Spinal cord (tissue), 10 donors: ENCODE results near the gene MAN1C1. TPM values are rescaled to one million over a fixed set of nuclear protein-coding genes. Genes with fewer than 3 reads are reported as not detected.
A peak's percentile ranks its signal among the peaks of the same experiment; 100 is the strongest.

ENCODE experiments used
- DNase-seq, 6 donors: peaks; one replicate each; pipeline versions ENCODE4 v3.0.0 to v3.0.0-alpha.2; 2013 to 2015; ENCODE audit warnings: low spot score in 6 of 6, low read depth in 4 of 6
- H3K27ac ChIP-seq: one replicate; pipeline ENCODE4 v1.5.1; 2013; ENCODE audit warnings: low read depth, low read length, control low read depth
- H3K27me3 ChIP-seq: one replicate; pipeline ENCODE4 v1.6.1; 2013; ENCODE audit warnings: low read length; ENCODE audit not compliant: control insufficient read depth, insufficient read depth
- H3K36me3 ChIP-seq: one replicate; pipeline ENCODE4 v1.6.1; 2013; ENCODE audit warnings: low read length; ENCODE audit not compliant: control insufficient read depth, insufficient read depth
- H3K4me1 ChIP-seq: one replicate; pipeline ENCODE4 v1.6.1; 2013; ENCODE audit warnings: low read length; ENCODE audit not compliant: control insufficient read depth, insufficient read depth
- H3K4me3 ChIP-seq: one replicate; pipeline ENCODE4 v1.5.1; 2013; ENCODE audit warnings: low read depth, low read length, control low read depth
- H3K9me3 ChIP-seq: one replicate; pipeline ENCODE4 v1.6.1; 2013; ENCODE audit warnings: low read length; ENCODE audit not compliant: control insufficient read depth, insufficient read depth
- WGBS: methylation state at CpG from one replicate; pipeline ENCODE4 v1.1.5; 2013; ENCODE audit warnings: missing lambda C conversion rate; ENCODE audit not compliant: insufficient coverage; 5-methylcytosine and 5-hydroxymethylcytosine counted together
- polyA plus RNA-seq, 2 donors: library from polyadenylated mRNA; unstranded; fragments of 120-200 nt; gene quantifications; one replicate each; pipeline ENCODE4 v1.2.1, GENCODE V29; 2013; ENCODE audit not compliant: insufficient read length in 2 of 2
- total RNA-seq, 2 donors: library from RNA; depleted of rRNA in 1 of 2; stranded (reverse); fragments of 120-200 nt in 1 of 2; fragments of >200 nt in 1 of 2; gene quantifications; one replicate each; pipeline versions ENCODE4 v1.2.3 to v1.2.4, GENCODE V29; 2013 to 2014
- donor health status: healthy.

The MAN1C1 gene
- total and polyA plus RNA-seq, 4 donors, result 18.4 to 59.7 (median 49.4) TPM

DNA sequence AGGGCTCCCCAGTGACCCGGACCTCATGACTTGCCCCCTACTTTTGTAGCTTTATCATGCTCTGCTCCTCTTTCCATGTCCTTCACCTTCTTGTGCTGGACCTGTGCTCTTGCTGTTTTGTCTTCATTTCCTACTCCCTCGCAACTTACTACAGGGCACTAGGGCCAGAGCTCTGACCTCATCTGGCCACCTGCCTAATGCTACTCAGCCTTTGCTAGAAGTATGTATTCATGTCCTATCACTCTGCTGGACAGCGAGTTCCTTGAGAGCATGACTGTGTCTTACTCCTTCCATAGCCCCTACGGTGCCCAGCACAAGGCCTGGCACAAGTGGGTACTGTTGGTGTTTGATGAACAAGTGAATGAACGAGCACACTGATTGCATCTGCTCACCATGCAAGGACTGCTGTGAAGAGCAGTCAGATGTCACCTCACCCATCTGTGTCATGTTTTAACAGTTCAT is 205.1 kb downstream of the MAN1C1 start:
- WGBS, result 69% methylated on average over 2 of the region's 5 CpGs
- Histone ChIP-seq H3K4me3 (peak overlapping the region; percentile 97), H3K27ac (no peak overlapping the region), H3K9me3 (no peaks in the 10 kb centered on the region), H3K36me3 (peaks cover 15% of the 10 kb centered on the region), H3K27me3 (no peaks in the 10 kb centered on the region), H3K4me1 (peaks cover 31% of the 10 kb centered on the region)
- no peak for DNase-seq

- DNase-seq, result no peak
- no peaks in the 10 kb centered on the region for H3K9me3 ChIP-seq
- H3K36me3 ChIP-seq, result peaks cover 39% of the 10 kb centered on the region
- H3K4me3 ChIP-seq, result no peak overlapping the region
- H3K27ac ChIP-seq, result no peak overlapping the region
- no peaks in the 10 kb centered on the region for H3K27me3 ChIP-seq
- WGBS, result no CpG with 5 or more reads among the region's 2 CpGs
- peaks cover 16% of the 10 kb centered on the region for H3K4me1 ChIP-seq
Observed at GRCh38 chr1:25825605-25826004, 209.0 kb downstream of the MAN1C1 start.

GRCh38 chr1:25826571-25826970 is 210.0 kb downstream of the MAN1C1 start:
- 95% methylated on average over 9 of the region's 10 CpGs for WGBS
- H3K4me1 ChIP-seq, result peaks cover 7% of the 10 kb centered on the region
- no peak for DNase-seq
- no peaks in the 10 kb centered on the region for H3K9me3 ChIP-seq
- H3K4me3 ChIP-seq, result no peak overlapping the region
- H3K27me3 ChIP-seq, result no peaks in the 10 kb centered on the region
- H3K36me3 ChIP-seq, result peaks cover 42% of the 10 kb centered on the region
- no peak overlapping the region for H3K27ac ChIP-seq

- WGBS, result no CpG with 5 or more reads among the region's 3 CpGs
- Histone ChIP-seq H3K4me3 (no peak overlapping the region), H3K27ac (no peak overlapping the region), H3K27me3 (no peaks in the 10 kb centered on the region), H3K9me3 (no peaks in the 10 kb centered on the region), H3K4me1 (no peaks in the 10 kb centered on the region), H3K36me3 (peaks cover 56% of the 10 kb centered on the region)
- no peak for DNase-seq
Observed at GRCh38 chr1:25828491-25828890, 211.9 kb downstream of the MAN1C1 start.

DNA sequence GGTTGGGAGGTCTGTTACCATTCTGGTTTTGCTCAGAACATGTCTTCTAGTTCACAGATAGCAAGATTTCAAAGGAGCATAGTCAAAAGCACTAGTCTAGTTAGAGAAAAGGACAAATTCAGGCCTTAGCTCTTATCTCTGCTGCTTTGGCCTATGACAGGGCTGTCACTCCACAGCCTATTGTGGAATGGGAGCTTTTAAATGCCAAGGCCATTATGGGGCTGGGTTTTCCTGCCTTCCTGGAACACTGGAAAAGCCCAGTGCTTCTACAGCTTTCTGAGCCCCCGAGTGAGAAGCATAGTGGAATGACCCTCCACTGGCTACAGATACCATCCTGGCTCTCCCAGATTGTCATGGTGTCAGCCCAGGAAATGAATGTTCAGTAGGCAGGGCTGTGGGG is 212.5 kb downstream of the MAN1C1 start:
- no peak overlapping the region for H3K27ac ChIP-seq
- H3K36me3 ChIP-seq, result peaks cover 57% of the 10 kb centered on the region
- no peaks in the 10 kb centered on the region for H3K27me3 ChIP-seq
- H3K4me1 ChIP-seq, result no peaks in the 10 kb centered on the region
- H3K4me3 ChIP-seq, result no peak overlapping the region
- WGBS, result no CpG with 5 or more reads among the region's 1 CpG
- no peak for DNase-seq
- no peaks in the 10 kb centered on the region for H3K9me3 ChIP-seq

DNA sequence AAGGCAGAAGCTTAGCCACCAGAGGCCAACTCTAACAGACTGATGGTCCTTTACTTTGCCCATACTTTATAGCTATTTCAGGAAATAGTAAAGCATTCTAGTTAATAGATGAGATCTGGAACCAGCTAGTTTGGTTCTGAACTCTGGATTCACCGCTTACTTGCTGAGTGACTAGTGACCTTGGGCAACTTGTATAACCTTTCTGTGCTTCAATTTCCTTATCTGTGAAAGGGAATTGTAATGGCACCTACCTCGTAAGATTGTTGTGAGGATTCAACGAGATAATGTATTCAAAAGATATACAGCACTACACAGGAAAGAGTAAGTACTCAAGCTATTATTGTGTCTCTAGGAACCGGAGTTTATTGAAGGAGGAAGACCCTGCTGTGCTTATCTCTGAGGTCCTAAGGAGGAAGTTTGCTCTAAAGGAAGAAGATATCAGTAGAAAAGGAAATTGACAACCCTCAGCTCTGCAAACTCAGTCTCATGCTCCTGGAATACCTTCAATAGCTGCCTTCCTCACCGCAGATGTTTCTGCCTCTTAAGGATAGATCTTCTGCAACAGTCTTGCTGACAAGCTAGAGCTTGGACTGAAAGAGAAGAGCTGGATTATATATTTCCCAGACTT is 215.1 kb downstream of the MAN1C1 start:
- Histone ChIP-seq H3K9me3 (no peaks in the 10 kb centered on the region), H3K27me3 (no peaks in the 10 kb centered on the region), H3K27ac (no peak overlapping the region), H3K4me1 (no peaks in the 10 kb centered on the region), H3K36me3 (peaks cover 54% of the 10 kb centered on the region), H3K4me3 (no peak overlapping the region)
- WGBS, result 100% methylated on average over 1 of the region's 5 CpGs
- DNase-seq, result no peak

DNA sequence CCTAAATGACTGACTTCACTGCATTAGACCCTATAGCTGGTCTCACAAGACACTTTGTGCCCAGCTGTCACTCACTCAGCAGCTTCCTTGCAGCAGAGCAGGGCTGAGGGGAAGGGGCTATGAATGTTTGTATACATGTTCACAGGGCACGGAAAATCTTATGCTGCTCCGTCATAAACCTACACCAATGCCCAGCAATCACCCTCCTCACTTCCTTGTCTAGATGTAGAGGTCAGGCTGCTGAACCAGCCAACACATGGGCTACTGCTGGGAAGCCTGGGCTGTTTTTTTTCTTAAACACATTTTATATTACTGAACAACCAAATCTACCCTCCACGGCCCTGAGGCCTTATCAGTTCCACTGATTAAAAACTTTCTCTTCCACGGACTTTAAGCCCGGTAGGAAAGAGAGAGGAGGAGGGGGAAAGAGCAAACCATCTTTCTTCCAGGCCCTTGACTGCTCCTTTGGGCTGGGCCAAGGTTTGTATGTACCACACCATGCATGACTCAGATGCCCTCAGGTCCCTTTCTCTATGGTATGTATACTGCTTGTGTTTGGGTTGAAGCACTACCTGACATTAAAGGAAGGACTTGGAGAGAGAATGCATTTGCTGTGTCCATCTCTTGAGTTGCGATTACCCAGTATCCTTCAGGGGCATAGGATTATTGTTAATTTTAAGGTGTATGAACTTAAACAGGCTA is 215.9 kb downstream of the MAN1C1 start:
- Histone ChIP-seq H3K9me3 (no peaks in the 10 kb centered on the region), H3K27me3 (no peaks in the 10 kb centered on the region), H3K36me3 (peaks cover 46% of the 10 kb centered on the region), H3K4me1 (no peaks in the 10 kb centered on the region), H3K4me3 (no peak overlapping the region), H3K27ac (no peak overlapping the region)
- no CpG with 5 or more reads among the region's 6 CpGs for WGBS
- DNase-seq, result no peak

GRCh38 chr1:25833158-25833557 is 216.6 kb downstream of the MAN1C1 start:
- no peak overlapping the region for H3K27ac ChIP-seq
- no peaks in the 10 kb centered on the region for H3K4me1 ChIP-seq
- H3K9me3 ChIP-seq, result no peaks in the 10 kb centered on the region
- no peak for DNase-seq
- H3K4me3 ChIP-seq, result no peak overlapping the region
- H3K27me3 ChIP-seq, result no peaks in the 10 kb centered on the region
- peaks cover 40% of the 10 kb centered on the region for H3K36me3 ChIP-seq
- 94% methylated on average over 2 of the region's 5 CpGs for WGBS
